IPS-18a (cell line): ENCODE measurements around the gene RAB36.
A peak's percentile ranks its signal among the peaks of the same experiment; 100 is the strongest.

Experiments
- H3K27ac ChIP-seq: one replicate; pipeline ENCODE4 v1.5.1; 2013; ENCODE audit warnings: low read length
- H3K27me3 ChIP-seq: one replicate; pipeline ENCODE4 v1.6.1; 2013; ENCODE audit warnings: mild to moderate bottlenecking, low read length; ENCODE audit not compliant: control insufficient read depth, insufficient read depth
- H3K36me3 ChIP-seq: one replicate; pipeline ENCODE4 v1.6.1; 2013; ENCODE audit warnings: low read depth, low read length; ENCODE audit not compliant: control insufficient read depth
- H3K4me1 ChIP-seq: one replicate; pipeline ENCODE4 v1.6.1; 2013; ENCODE audit warnings: low read depth, low read length; ENCODE audit not compliant: control insufficient read depth
- H3K4me3 ChIP-seq: one replicate; pipeline ENCODE4 v1.5.1; 2013; ENCODE audit warnings: low read length
- H3K9ac ChIP-seq: one replicate; pipeline ENCODE4 v1.6.1; 2013; ENCODE audit warnings: mild to moderate bottlenecking, low read length, moderate library complexity
- H3K9me3 ChIP-seq: one replicate; pipeline ENCODE4 v1.6.1; 2013; ENCODE audit warnings: low read depth, low read length; ENCODE audit not compliant: control insufficient read depth

Gene RAB36

GRCh38 chr22:23175817-23176644, 30.8 kb downstream of the RAB36 start:
- peaks cover 12% of the 10 kb centered on the region for H3K9me3 ChIP-seq
- H3K27ac ChIP-seq, result no peak overlapping the region
- no peak overlapping the region for H3K4me3 ChIP-seq
- H3K36me3 ChIP-seq, result no peaks in the 10 kb centered on the region
- H3K4me1 ChIP-seq, result peaks cover 4% of the 10 kb centered on the region
- H3K9ac ChIP-seq, result no peak overlapping the region
- no peaks in the 10 kb centered on the region for H3K27me3 ChIP-seq

- Histone ChIP-seq H3K9me3 (peaks cover 12% of the 10 kb centered on the region), H3K27ac (no peak overlapping the region), H3K4me1 (peaks cover 4% of the 10 kb centered on the region), H3K9ac (no peak overlapping the region), H3K27me3 (peaks cover 3% of the 10 kb centered on the region), H3K36me3 (no peaks in the 10 kb centered on the region), H3K4me3 (no peak overlapping the region)
Measured at GRCh38 chr22:23176645-23177027, 31.4 kb downstream of the RAB36 start.

GRCh38 chr22:23177197-23177596, 31.9 kb downstream of the RAB36 start:
- no peak overlapping the region for H3K9ac ChIP-seq
- no peaks in the 10 kb centered on the region for H3K36me3 ChIP-seq
- H3K27me3 ChIP-seq, result peaks cover 9% of the 10 kb centered on the region
- H3K4me3 ChIP-seq, result no peak overlapping the region
- H3K9me3 ChIP-seq, result peaks cover 12% of the 10 kb centered on the region
- no peak overlapping the region for H3K27ac ChIP-seq
- peaks cover 6% of the 10 kb centered on the region for H3K4me1 ChIP-seq

- H3K9me3 ChIP-seq, result peaks cover 12% of the 10 kb centered on the region
- no peak overlapping the region for H3K27ac ChIP-seq
- no peaks in the 10 kb centered on the region for H3K36me3 ChIP-seq
- peaks cover 18% of the 10 kb centered on the region for H3K4me1 ChIP-seq
- H3K9ac ChIP-seq, result no peak overlapping the region
- no peak overlapping the region for H3K4me3 ChIP-seq
- peaks cover 11% of the 10 kb centered on the region for H3K27me3 ChIP-seq
Measured at GRCh38 chr22:23178512-23179254, 33.4 kb downstream of the RAB36 start.

- Histone ChIP-seq H3K36me3 (no peaks in the 10 kb centered on the region), H3K4me3 (peak overlapping the region; percentile 30), H3K4me1 (peaks cover 28% of the 10 kb centered on the region), H3K9ac (no peak overlapping the region), H3K27me3 (peaks cover 11% of the 10 kb centered on the region), H3K9me3 (peaks cover 12% of the 10 kb centered on the region), H3K27ac (no peak overlapping the region)
Measured at GRCh38 chr22:23179381-23180299, 34.4 kb downstream of the RAB36 start.

GRCh38 chr22:23180301-23180892, 35.1 kb downstream of the RAB36 start, which contains the start of gene BCR:
Gene BCR, plus strand, starts transcription at chr22:23180509. Its CDS starts 452 bp downstream, at chr22:23180961.
- peaks cover 12% of the 10 kb centered on the region for H3K9me3 ChIP-seq
- peaks cover 28% of the 10 kb centered on the region for H3K4me1 ChIP-seq
- H3K9ac ChIP-seq, result peak within 1 kb of the TSS; percentile 40
- no peaks in the 10 kb centered on the region for H3K36me3 ChIP-seq
- peaks cover 11% of the 10 kb centered on the region for H3K27me3 ChIP-seq
- H3K4me3 ChIP-seq, result peak within 1 kb of the TSS; percentile 75
- no peak within 1 kb of the TSS for H3K27ac ChIP-seq

- Histone ChIP-seq H3K27ac (no peak overlapping the region), H3K9ac (peak overlapping the region; percentile 40), H3K27me3 (peaks cover 11% of the 10 kb centered on the region)
Measured at GRCh38 chr22:23180893-23181720, 35.8 kb downstream of the RAB36 start.

GRCh38 chr22:23181721-23182308, 36.5 kb downstream of the RAB36 start:
- H3K4me1 ChIP-seq, result peaks cover 28% of the 10 kb centered on the region
- H3K27ac ChIP-seq, result no peak overlapping the region

More at GRCh38 chr22:23180893-23181720, 35.8 kb downstream of the RAB36 start:
- H3K9me3 ChIP-seq, result peaks cover 8% of the 10 kb centered on the region
- peak overlapping the region; percentile 75 for H3K4me3 ChIP-seq
- H3K36me3 ChIP-seq, result no peaks in the 10 kb centered on the region
- H3K4me1 ChIP-seq, result peaks cover 28% of the 10 kb centered on the region

GRCh38 chr22:23182309-23183060, 37.2 kb downstream of the RAB36 start:
- no peak overlapping the region for H3K27ac ChIP-seq
- H3K4me1 ChIP-seq, result peaks cover 29% of the 10 kb centered on the region
- no peaks in the 10 kb centered on the region for H3K9me3 ChIP-seq
- H3K4me3 ChIP-seq, result peak overlapping the region; percentile 75
- no peaks in the 10 kb centered on the region for H3K36me3 ChIP-seq
- peak overlapping the region; percentile 36 for H3K9ac ChIP-seq
- peaks cover 11% of the 10 kb centered on the region for H3K27me3 ChIP-seq

More at GRCh38 chr22:23181721-23182308, 36.5 kb downstream of the RAB36 start:
- Histone ChIP-seq H3K9ac (peak overlapping the region; percentile 36), H3K9me3 (peaks cover under 1% of the 10 kb centered on the region), H3K36me3 (no peaks in the 10 kb centered on the region), H3K4me3 (peak overlapping the region; percentile 75), H3K27me3 (peaks cover 11% of the 10 kb centered on the region)
